Fibroblast of skin of abdomen (primary cell): ENCODE results near the gene TP73.
"Not testable (repeated sequence)": the region's sequence is repeated elsewhere in the genome, so short reads cannot be mapped to it uniquely, and the experiment has no call there.

Experiments
- DNase-seq: peaks from one replicate; pipeline ENCODE4 v3.0.0-alpha.2; 2013

TP73 gene

GRCh38 chr1:3618881-3619671 lies 33.2 kb upstream of the TP73 start:
- peak; percentile 69 for DNase-seq

DNA sequence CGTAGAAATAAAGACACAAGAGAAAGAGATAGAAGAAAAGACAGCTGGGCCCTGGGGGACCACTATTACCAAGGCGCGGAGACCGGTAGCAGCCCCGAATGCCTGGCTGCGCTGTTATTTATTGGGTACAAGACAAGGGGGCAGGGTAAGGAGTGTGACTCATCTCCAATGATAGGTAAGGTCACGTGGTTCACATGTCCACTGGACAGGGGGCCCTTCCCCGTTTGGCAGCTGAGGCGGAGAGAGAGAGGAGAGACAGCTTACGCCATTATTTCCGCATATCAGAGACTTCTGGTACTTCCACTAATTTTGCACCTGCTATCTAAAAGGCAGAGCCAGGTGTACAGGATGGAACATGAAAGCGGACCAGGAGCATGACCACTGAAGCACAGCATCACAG lies 31.6 kb upstream of the TP73 start:
- no peak for DNase-seq

DNA sequence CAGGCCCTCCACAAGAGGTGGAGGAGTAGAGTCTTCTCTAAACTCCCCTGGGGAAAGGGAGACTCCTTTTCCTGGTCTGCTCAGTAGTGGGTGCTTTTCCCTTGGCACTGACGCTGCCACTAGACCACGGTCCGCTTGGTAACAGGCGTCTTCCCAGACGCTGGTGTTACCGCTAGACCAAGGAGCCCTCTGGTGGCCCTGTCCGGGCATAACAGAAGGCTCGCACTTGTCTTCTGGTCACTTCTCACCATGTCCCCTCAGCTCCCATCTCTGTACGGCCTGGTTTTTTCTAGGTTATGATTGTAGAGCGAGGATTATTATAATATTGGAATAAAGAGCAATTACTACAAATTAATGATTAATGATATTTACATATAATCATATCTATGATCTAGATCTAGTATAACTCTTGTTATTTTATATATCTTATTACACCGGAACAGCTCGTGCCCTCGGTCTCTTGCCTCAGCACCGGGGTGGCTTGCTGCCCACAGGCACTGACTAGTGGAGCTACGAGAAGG lies 31.1 kb upstream of the TP73 start:
- DNase-seq, result peak; percentile 24

DNA sequence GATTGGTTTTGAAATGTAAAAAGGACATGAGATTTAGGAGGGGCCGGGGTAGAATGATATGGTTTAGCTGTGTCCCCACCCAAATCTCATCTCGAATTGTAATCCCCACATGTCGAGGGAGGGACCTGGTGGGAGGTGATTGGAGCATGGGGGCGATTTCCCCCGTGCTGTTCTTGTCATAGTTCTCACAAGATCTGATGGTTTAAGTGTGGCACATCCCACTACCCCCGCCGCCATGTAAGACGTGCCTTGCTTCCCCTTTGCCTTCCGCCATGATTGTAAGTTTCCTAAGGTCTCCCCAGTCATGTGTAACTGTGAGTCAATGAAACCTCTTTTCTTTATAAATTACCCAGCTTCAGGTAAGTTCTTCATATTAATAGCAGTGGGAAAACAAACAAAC lies 30.2 kb upstream of the TP73 start:
- not testable (repeated sequence) for DNase-seq

DNA sequence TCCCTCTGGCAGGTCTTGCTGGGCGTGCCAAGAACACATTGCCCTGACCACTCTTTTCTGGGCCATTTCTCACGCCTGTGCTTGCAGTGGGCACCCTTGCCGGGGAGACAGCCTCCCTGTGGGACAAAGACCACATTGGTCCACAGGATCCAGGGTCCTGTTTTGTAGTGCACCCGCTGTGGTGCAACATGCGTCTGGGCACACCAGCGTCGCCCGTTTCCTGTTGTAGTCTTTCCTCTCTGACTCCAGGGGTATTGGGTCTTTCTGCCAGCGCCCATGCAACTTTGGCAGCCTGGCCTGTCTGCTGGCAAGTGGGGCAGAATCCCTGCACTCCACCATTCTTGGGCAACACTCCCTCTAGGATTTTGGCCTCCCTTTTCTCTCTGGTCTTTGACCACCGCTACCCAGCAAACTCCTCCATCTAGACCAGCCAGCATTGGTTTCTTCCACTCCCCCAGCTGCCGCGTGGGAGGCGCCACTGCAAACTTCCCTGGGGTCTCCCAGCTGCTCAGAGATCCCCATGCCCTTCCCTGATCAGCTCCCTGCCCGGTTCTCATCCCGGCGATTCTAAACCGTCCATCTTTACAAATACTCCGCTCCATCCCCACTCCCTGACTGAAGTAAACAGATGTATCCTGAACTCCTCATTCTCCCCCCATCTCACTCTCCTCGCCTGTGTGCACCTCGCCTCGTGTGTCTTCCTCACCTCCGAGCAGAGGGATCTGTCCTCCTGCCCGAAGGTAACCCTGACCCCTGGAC lies 28.7 kb upstream of the TP73 start:
- DNase-seq, result no peak

GRCh38 chr1:3624200-3625136 lies 27.8 kb upstream of the TP73 start, which contains the start of gene TPRG1L:
Gene TPRG1L (plus strand): TSS chr1:3625015. CDS start chr1:3625073, 58 bp downstream.
- peak; percentile 94 for DNase-seq

DNA sequence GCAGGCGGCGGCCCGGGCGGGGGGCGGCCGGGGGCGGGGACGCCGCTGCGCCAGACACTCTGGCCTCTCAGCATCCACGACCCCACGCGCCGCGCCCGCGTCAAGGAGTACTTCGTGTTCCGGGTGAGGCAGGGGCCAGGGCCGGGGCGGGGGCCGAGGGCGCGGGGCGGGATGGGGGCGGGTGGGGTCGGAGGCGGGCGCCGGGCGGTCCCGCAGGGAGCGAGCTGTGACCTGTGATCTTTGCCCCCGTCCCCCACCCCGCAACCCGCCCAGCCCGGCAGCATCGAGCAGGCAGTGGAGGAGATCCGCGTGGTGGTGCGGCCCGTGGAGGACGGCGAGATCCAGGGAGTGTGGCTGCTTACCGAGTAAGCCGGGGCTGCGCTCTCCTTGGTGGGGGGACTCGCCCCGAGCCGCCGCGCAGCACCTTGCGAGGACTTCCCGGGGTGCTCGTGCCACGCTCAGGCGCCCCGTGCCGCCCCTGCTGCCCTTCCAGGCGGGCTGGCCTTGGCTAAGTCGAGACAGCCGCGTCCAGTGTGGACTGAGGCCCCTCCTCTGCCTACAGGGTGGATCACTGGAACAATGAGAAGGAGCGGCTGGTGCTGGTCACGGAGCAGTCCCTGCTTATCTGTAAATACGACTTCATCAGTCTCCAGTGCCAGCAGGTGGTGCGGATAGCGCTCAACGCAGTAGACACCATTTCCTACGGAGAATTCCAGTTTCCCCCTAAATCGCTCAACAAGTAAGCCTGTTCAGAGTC lies 27.0 kb upstream of the TP73 start:
- no peak for DNase-seq

DNA sequence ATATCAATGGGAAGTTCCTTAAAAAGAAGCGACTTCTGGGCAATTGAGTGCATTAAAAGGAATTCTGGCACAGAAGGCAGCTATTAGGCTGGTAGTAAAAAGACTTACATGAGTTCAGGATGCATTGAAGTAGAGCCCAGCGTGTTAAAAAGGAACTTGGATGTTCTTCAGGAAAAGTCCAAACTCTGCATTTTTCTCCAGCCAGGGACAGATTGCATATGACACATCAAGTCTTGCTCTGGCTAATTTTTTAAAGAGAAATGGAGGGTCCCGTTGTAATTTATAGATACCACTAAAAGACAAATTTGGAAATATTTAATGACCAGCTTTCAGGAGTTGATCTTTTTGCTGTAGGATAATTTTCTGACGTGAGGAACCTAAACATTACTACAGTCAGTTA lies 26.3 kb upstream of the TP73 start:
- DNase-seq, result no peak

DNA sequence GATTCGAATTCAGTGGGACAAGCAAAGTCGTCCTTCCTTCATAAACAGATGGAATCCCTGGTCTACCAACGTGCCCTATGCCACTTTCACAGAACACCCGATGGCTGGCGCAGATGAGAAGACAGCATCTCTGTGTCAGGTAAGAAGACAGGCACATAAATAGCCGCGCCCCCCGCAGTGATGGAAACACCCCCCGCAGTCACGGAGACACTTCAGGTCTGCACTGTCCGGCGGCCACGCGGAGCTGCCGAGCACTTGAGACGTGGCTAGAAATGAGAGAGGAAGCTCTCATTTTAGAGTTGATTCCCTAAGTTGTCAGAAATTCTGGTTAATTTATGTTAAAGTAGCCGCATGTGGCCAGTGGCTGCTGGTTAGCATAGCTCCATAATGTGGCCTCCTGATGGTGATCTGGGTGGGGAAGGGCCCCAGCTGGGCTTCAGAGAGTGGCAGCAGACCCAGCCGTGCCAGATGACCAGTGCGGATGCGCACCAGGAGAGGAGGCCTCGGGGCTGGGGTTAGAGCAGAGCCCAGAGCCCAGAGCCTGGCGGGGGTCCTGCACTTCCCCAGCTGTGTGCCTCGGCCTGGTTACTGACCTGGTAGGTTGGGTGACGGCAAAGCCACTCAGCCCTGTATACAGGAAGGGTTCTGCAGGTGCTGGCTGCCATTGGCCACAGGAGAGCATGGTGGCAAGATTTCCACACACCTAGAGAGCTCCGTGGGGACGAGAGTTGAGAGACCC lies 24.6 kb upstream of the TP73 start:
- no peak for DNase-seq

GRCh38 chr1:3628445-3628844 lies 23.9 kb upstream of the TP73 start:
- DNase-seq, result no peak

DNA sequence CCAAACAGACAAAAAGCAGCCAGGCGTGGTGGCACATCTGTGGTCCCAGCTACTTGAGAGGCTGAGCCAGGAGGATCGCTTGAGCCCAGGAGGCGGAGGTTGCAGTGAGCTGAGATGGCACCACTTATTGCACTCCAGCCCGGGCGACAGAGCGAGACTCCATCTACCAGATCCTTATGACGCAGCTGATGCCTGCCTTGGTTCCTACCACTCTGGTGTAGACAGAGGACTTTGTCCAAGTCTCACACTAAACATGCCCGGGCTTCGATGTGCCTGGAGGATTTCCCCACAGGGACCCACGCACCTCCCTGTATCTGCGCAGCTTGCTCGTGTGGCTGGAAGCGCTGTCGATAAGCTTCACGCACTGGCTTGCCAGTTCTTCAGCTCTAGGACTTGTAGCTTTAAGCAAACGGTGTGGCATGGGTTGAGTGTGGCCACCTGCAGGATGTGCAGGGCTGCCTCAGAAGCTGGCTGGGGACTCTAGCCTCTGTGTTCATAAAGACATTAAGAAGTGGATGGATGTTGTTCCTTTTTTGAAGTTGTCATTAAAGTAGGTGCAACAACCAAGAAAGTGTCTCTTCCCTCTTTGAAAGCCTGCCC lies 22.7 kb upstream of the TP73 start:
- DNase-seq, result no peak

DNA sequence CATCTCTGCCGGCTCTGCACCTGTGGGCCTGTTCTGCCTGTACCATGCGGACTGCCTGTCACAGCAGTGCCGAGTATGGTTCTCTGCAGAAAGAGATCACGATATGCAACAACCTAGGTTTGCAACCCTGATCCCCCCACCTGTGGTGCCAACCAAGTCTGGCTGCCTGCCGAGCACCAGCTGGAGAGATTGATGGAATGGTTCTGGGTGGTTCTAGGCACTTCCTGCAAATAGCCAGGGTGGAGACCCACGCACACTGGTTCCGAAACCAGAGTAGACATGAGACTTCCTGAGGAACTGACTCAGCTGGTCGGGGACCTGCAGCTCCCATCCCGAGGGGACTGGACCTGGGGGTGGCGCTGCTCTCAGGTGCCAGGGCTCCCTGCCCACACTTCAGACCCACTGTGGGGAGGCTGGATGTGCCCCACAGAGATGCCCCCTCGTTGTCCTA lies 22.1 kb upstream of the TP73 start:
- no peak for DNase-seq

- no peak for DNase-seq
Measured at GRCh38 chr1:3630914-3631313, 21.4 kb upstream of the TP73 start.

DNA sequence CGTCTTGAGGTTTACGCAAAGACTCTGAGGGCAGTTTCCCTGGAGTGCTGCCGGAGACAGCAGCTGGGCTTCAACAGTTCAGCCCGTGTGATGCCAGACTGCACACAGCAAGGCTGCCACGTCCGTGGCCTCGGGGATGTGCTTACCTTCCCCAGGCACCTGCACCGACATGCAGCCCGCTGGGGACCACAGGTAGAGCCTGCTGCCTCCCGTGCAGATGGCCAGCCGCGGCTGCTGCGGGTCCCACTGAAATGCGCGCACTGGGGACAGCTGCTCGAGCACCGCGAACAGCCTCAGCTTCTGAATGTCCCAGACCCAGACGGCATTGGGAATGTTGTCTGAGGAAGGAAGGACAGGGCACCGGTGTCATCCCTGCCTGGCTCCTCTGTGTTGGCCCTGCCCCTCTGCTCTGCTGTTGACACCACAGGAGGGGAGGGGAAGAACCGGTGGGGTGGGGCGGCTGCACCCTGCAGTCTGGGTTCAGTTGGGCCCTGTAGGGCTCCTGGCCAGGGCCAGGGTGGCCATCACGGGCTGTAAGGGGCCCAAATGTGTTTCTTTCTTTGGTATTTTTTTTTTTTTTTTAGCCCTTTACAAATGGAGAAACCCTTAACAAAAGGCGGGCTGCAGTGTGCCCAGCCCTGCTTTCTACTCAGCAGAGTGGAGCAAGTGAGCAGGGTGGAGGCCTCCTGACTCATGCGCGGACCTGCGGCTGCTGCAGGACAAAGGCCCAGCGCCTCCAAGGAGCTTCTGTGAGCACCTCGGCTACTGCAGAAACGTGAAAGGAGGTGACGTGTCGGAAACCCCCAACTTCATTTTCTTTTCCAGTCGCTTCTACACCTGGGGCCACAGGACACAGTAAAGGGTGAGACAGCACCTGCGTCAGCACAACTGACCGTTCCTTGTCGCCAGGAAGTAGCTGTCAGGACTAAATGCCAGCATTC lies 20.7 kb upstream of the TP73 start:
- DNase-seq, result no peak

- DNase-seq, result no peak
Measured at GRCh38 chr1:3632298-3632697, 20.0 kb upstream of the TP73 start.

GRCh38 chr1:3632716-3633343 lies 19.5 kb upstream of the TP73 start:
- no peak for DNase-seq

- DNase-seq, result no peak
Measured at GRCh38 chr1:3633344-3634058, 18.8 kb upstream of the TP73 start.
